ENCODE data around the gene PARP6. TPM values are rescaled to one million over a fixed set of nuclear protein-coding genes. Genes with fewer than 3 reads are reported as not detected.

The PARP6 gene
- polyA plus RNA-seq, 1 of the 3 experiments (the other 2 are of a cell fraction): 57.7 TPM

GRCh38 chr15:72284781-72285180 lies 12.4 kb upstream of the PARP6 start:
- no peak for DNase-seq
- no peaks in the 10 kb centered on the region for H3K79me2 ChIP-seq (ENCODE audit: insufficient read depth)
- TF ChIP-seq USF1 (IDR thresholded peaks at IDR 0.05; ENCODE audit: borderline replicate concordance, low read depth): no peak
- TF ChIP-seq FOXJ3 (CRISPR knock-in tag; IDR thresholded peaks at IDR 0.05): no peak
- no peak overlapping the region for H2AFZ ChIP-seq (ENCODE audit: low read depth)
- no peak overlapping the region for H3K9ac ChIP-seq
- WGBS (ENCODE audit: low lambda C conversion rate): 85% methylated on average over 1 of the region's 1 CpG
- no peaks in the 10 kb centered on the region for H3K9me2 ChIP-seq
- H3K36me3 ChIP-seq (replicated peaks in 1 of 2; ENCODE audit: control insufficient read depth in 1 of 2, insufficient read depth in 2 of 2, low read length in 1 of 2): no peaks in the 10 kb centered on the region
- H3K27ac ChIP-seq (ENCODE audit: low read depth in 2 of 2, low read length in 1 of 2): no peak overlapping the region
- H3K4me1 ChIP-seq (ENCODE audit: control insufficient read depth in 1 of 2, insufficient read depth in 2 of 2, low read depth in 1 of 2, low read length in 1 of 2): no peaks in the 10 kb centered on the region
- no peak overlapping the region for H3K4me3 ChIP-seq (ENCODE audit: low read depth in 2 of 2, low read length in 1 of 2)
- H3K9me3 ChIP-seq: no peaks in the 10 kb centered on the region
- ChIA-PET POLR2A (no interaction called here), CTCF (interaction anchor here (1.1 to 3.0 kb wide), 3 partner anchors 11 to 437 kb away, joined by 3 to 14 read pairs (median 3); no protein-coding TSS in a partner anchor)
- H3F3A ChIP-seq (replicated peaks; ENCODE audit: insufficient read depth): no peaks in the 10 kb centered on the region
- H3K4me2 ChIP-seq: no peak overlapping the region
- H3K27me3 ChIP-seq (ENCODE audit: insufficient read depth): no peaks in the 10 kb centered on the region
- H4K20me1 ChIP-seq (ENCODE audit: insufficient read depth): no peaks in the 10 kb centered on the region

DNA sequence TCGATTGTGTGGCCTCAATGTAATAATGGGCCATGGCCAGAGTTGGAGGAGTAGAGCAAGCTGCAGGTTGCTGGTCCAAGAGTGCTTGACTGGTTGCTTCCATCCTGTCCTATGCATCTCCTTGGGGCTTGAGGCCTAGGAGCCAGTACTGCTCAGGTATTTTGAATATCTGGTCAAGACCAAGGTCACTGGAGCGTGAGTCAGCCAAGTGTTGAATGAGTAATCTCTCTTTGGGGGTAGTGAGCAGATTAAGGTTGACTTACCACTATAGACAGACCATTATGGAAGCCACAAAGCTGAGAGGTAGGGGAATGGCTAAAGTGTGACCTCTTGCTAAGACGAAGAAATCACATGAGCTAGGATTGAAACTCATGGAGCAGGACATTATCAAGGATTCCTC lies 9.4 kb upstream of the PARP6 start:
- WGBS (ENCODE audit: low lambda C conversion rate): 32% methylated on average over 3 of the region's 3 CpGs
- no peak overlapping the region for H3K27ac ChIP-seq (ENCODE audit: low read depth in 2 of 2, low read length in 1 of 2)
- TF ChIP-seq CTCF (IDR thresholded peaks at IDR 0.05) (no peak), NFIC (IDR thresholded peaks at IDR 0.05; ENCODE audit: borderline replicate concordance) (no peak), FOSL2 (IDR thresholded peaks at IDR 0.05; ENCODE audit: borderline replicate concordance, low read depth) (no peak), JUND (IDR thresholded peaks at IDR 0.05) (no peak), ELF1 (IDR thresholded peaks at IDR 0.05) (no peak), SMC3 (IDR thresholded peaks at IDR 0.05; ENCODE audit: low read depth, low read length) (no peak), SIN3A (IDR thresholded peaks at IDR 0.05; ENCODE audit: borderline replicate concordance, low read depth, low read length) (no peak), MEF2A (IDR thresholded peaks at IDR 0.05; ENCODE audit: borderline replicate concordance, low read depth) (no peak), TCF12 (IDR thresholded peaks at IDR 0.05) (no peak), RAD21 (IDR thresholded peaks at IDR 0.05; ENCODE audit: low read length) (no peak), FOXM1 (IDR thresholded peaks at IDR 0.05; ENCODE audit: low read depth) (no peak), GABPA (IDR thresholded peaks at IDR 0.05; ENCODE audit: low read depth) (no peak), EP300 (IDR thresholded peaks at IDR 0.05; ENCODE audit: borderline replicate concordance in 1 of 2, low read depth in 1 of 2, low read length in 1 of 2) (no peak), RFX5 (IDR thresholded peaks at IDR 0.05; ENCODE audit: low read length) (no peak), NRF1 (IDR thresholded peaks at IDR 0.05; ENCODE audit: low read depth, low read length) (no peak)
- no peak overlapping the region for H3K4me2 ChIP-seq
- no peaks in the 10 kb centered on the region for H4K20me1 ChIP-seq (ENCODE audit: insufficient read depth)
- POLR2A ChIA-PET: no interaction called here
- no peaks in the 10 kb centered on the region for H3K9me2 ChIP-seq
- no peaks in the 10 kb centered on the region for H3K9me3 ChIP-seq
- no peak overlapping the region for H3K4me3 ChIP-seq (ENCODE audit: low read depth in 2 of 2, low read length in 1 of 2)
- CTCF ChIA-PET: interaction anchor here (2.4 kb wide), 1 partner anchor 9 kb away, joined by 7 read pairs; no protein-coding TSS in a partner anchor
- no peaks in the 10 kb centered on the region for H3K4me1 ChIP-seq (ENCODE audit: control insufficient read depth in 1 of 2, insufficient read depth in 2 of 2, low read depth in 1 of 2, low read length in 1 of 2)
- H3K9ac ChIP-seq: no peak overlapping the region
- no peaks in the 10 kb centered on the region for H3K79me2 ChIP-seq (ENCODE audit: insufficient read depth)
- H3K36me3 ChIP-seq (replicated peaks in 1 of 2; ENCODE audit: control insufficient read depth in 1 of 2, insufficient read depth in 2 of 2, low read length in 1 of 2): no peaks in the 10 kb centered on the region
- H3F3A ChIP-seq (replicated peaks; ENCODE audit: insufficient read depth): no peaks in the 10 kb centered on the region
- no peaks in the 10 kb centered on the region for H3K27me3 ChIP-seq (ENCODE audit: insufficient read depth)
- no peak overlapping the region for H2AFZ ChIP-seq (ENCODE audit: low read depth)
- no peak for DNase-seq

Measured in SK-N-SH (cell line).